ENCODE results near the gene BLTP1.
"Not testable (repeated sequence)": the region's sequence is repeated elsewhere in the genome, so short reads cannot be mapped to it uniquely, and the experiment has no call there.

The BLTP1 gene

GRCh38 chr4:122151982-122152710, at the start of gene BLTP1:
Gene BLTP1 (plus strand): TSS chr4:122152331. CDS start chr4:122170648, 18,317 bp downstream.
- DNase-seq (ENCODE audit: low read depth): peak; percentile 79

- DNase-seq (ENCODE audit: low read depth): no peak
Observed at GRCh38 chr4:122104184-122104583, 47.9 kb upstream of the BLTP1 start.

- no peak for DNase-seq (ENCODE audit: low read depth)
Observed at GRCh38 chr4:122107680-122108079, 44.5 kb upstream of the BLTP1 start.

- DNase-seq (ENCODE audit: low read depth): not testable (repeated sequence)
Observed at GRCh38 chr4:122110304-122110703, 41.8 kb upstream of the BLTP1 start.

GRCh38 chr4:122117743-122118142, 34.4 kb upstream of the BLTP1 start:
- DNase-seq (ENCODE audit: low read depth): no peak

- DNase-seq (ENCODE audit: low read depth): no peak
Observed at GRCh38 chr4:122118243-122118642, 33.9 kb upstream of the BLTP1 start.

- DNase-seq (ENCODE audit: low read depth): no peak
Observed at GRCh38 chr4:122119739-122120138, 32.4 kb upstream of the BLTP1 start.

GRCh38 chr4:122121593-122121992, 30.5 kb upstream of the BLTP1 start:
- no peak for DNase-seq (ENCODE audit: low read depth)

- no peak for DNase-seq (ENCODE audit: low read depth)
Observed at GRCh38 chr4:122122083-122122482, 30.0 kb upstream of the BLTP1 start.

- no peak for DNase-seq (ENCODE audit: low read depth)
Observed at GRCh38 chr4:122129061-122129460, 23.1 kb upstream of the BLTP1 start.

GRCh38 chr4:122131562-122132157, 20.5 kb upstream of the BLTP1 start:
- DNase-seq (ENCODE audit: low read depth): no peak

GRCh38 chr4:122132891-122133290, 19.2 kb upstream of the BLTP1 start:
- DNase-seq (ENCODE audit: low read depth): no peak

GRCh38 chr4:122139139-122139538, 13.0 kb upstream of the BLTP1 start:
- DNase-seq (ENCODE audit: low read depth): no peak

GRCh38 chr4:122140834-122141233, 11.3 kb upstream of the BLTP1 start:
- DNase-seq (ENCODE audit: low read depth): no peak

- no peak for DNase-seq (ENCODE audit: low read depth)
Observed at GRCh38 chr4:122142687-122143086, 9.4 kb upstream of the BLTP1 start.

GRCh38 chr4:122146652-122147051, 5.5 kb upstream of the BLTP1 start:
- no peak for DNase-seq (ENCODE audit: low read depth)

GRCh38 chr4:122150931-122151330, 1.2 kb upstream of the BLTP1 start:
- no peak for DNase-seq (ENCODE audit: low read depth)

- DNase-seq (ENCODE audit: low read depth): peak; percentile 7
Observed at GRCh38 chr4:122152711-122153226, 638 bp downstream of the BLTP1 start.

GRCh38 chr4:122156819-122157218, 4.7 kb downstream of the BLTP1 start:
- DNase-seq (ENCODE audit: low read depth): no peak

GRCh38 chr4:122163301-122163700, 11.2 kb downstream of the BLTP1 start:
- no peak for DNase-seq (ENCODE audit: low read depth)

GRCh38 chr4:122163767-122164166, 11.6 kb downstream of the BLTP1 start:
- DNase-seq (ENCODE audit: low read depth): no peak

- DNase-seq (ENCODE audit: low read depth): no peak
Observed at GRCh38 chr4:122167369-122167768, 15.2 kb downstream of the BLTP1 start.

- DNase-seq (ENCODE audit: low read depth): no peak
Observed at GRCh38 chr4:122170775-122171174, 18.6 kb downstream of the BLTP1 start.

- no peak for DNase-seq (ENCODE audit: low read depth)
Observed at GRCh38 chr4:122171323-122171722, 19.2 kb downstream of the BLTP1 start.
